DMS53 treated with DMSO at 0.1 percent for 48 hours (cell line): ENCODE data around the gene ANKRD23.
"Not testable (repeated sequence)": the region's sequence is repeated elsewhere in the genome, so short reads cannot be mapped to it uniquely, and the experiment has no call there.

Experiments used
- DNase-seq: peaks from one replicate; lab custom pipeline; 2025; ENCODE audit not compliant: unreplicated experiment; lab: John Stamatoyannopoulos, UW

ANKRD23 gene

GRCh38 chr2:96819128-96819875 is 24.5 kb downstream of the ANKRD23 start:
- peak; percentile 88 for DNase-seq

GRCh38 chr2:96817882-96818281 is 25.9 kb downstream of the ANKRD23 start:
- DNase-seq, result no peak

- DNase-seq, result peak; percentile 31
Measured at GRCh38 chr2:96816836-96817702, 26.8 kb downstream of the ANKRD23 start.

GRCh38 chr2:96816127-96816835 is 27.5 kb downstream of the ANKRD23 start, which contains the start of gene CNNM3:
Gene CNNM3, plus strand, starts transcription at chr2:96816268. Its CDS starts 10 bp downstream, at chr2:96816278.
- DNase-seq, result peak; percentile 97

- DNase-seq, result peak; percentile 76
Measured at GRCh38 chr2:96815326-96816126, 28.3 kb downstream of the ANKRD23 start.

- no peak for DNase-seq
Measured at GRCh38 chr2:96813656-96814055, 30.2 kb downstream of the ANKRD23 start.

GRCh38 chr2:96811917-96812316 is 31.9 kb downstream of the ANKRD23 start:
- no peak for DNase-seq

- DNase-seq, result no peak
Measured at GRCh38 chr2:96810783-96811192, 33.0 kb downstream of the ANKRD23 start.

- DNase-seq, result no peak
Measured at GRCh38 chr2:96809951-96810782, 33.7 kb downstream of the ANKRD23 start.

GRCh38 chr2:96809216-96809882 is 34.5 kb downstream of the ANKRD23 start:
- no peak for DNase-seq

- DNase-seq, result no peak
Measured at GRCh38 chr2:96808176-96808837, 35.5 kb downstream of the ANKRD23 start.

GRCh38 chr2:96807127-96807471 is 36.7 kb downstream of the ANKRD23 start:
- DNase-seq, result no peak

GRCh38 chr2:96806468-96807126 is 37.2 kb downstream of the ANKRD23 start:
- DNase-seq, result no peak

GRCh38 chr2:96805946-96806345 is 37.9 kb downstream of the ANKRD23 start:
- DNase-seq, result not testable (repeated sequence)

GRCh38 chr2:96804986-96805385 is 38.8 kb downstream of the ANKRD23 start:
- no peak for DNase-seq

- DNase-seq, result no peak
Measured at GRCh38 chr2:96802721-96803120, 41.1 kb downstream of the ANKRD23 start.

GRCh38 chr2:96801786-96802595 is 41.8 kb downstream of the ANKRD23 start:
- no peak for DNase-seq
